HL-60/S4 treated with phorbol 12-myristate 13-acetate at 8.2 ng/mL for 4 days and 3 days (cell line): ENCODE measurements around the gene COQ9.
"Not testable (repeated sequence)": the region's sequence is repeated elsewhere in the genome, so short reads cannot be mapped to it uniquely, and the experiment has no call there.

Source experiments
- in situ Hi-C: fragments of 300-500 bp; cut with MboI; formaldehyde crosslinking; loops from 2 replicates; pipeline ENCODE4 v1.15.0; 2022; ENCODE audit warnings: low sequenced_read_pairs

The COQ9 gene

GRCh38 chr16:57484515-57485005 lies 37.3 kb downstream of the COQ9 start:
- in situ Hi-C loops = no loop called here

- in situ Hi-C loops = no loop called here
Observed at GRCh38 chr16:57485091-57485915, 38.0 kb downstream of the COQ9 start.

DNA sequence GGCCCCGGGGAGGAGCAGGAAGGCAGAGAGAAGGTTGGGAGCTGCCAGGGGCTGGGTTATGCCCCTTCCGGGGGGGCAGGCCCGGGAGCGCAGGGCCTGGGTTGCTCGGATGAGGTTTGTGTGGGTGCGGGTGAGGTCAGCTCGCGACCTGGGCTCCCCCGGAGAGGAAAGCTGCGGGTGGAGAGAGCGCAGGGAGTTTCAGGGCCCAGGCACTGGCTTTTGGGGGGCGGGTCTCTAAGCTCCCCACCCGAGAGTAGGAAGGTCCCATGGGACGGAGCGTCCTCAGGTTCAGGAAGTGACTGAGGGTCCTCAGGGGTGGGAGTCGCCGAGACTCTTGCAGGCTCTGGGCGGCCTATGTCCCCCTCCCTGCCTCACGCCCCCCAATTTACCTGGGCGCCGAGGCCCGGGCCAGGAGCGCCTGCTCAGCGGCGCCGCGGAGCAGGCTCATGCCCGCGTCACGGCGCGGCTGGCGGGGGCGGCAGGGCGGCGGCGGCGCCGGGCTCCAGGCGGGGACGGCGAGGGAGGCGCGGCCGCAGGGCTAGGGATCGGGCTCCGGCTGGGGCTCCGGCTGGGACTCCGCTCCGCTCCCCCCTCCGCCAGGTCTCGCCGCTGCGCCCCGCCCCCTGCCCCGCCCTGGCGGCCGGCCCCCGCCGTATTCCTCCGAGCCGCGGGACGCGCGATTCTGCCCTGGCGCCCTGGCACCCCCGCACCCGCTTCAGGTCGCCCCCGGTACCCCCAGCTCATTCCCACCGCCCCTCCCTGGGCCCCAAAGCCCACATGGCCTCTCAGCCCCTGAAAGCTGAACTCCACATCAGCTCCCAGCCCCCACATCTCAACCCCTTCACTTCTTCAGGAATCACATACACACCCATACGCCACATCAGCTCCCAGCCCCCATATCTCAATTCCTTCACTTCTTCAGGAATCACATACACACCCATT lies 38.9 kb downstream of the COQ9 start, which contains the start of gene DOK4:
Gene DOK4 (minus strand): TSS at position 578 of the 942 bp plus-strand sequence. CDS start 6,986 bp downstream, outside the sequence.
- in situ Hi-C loops = no loop called here

DNA sequence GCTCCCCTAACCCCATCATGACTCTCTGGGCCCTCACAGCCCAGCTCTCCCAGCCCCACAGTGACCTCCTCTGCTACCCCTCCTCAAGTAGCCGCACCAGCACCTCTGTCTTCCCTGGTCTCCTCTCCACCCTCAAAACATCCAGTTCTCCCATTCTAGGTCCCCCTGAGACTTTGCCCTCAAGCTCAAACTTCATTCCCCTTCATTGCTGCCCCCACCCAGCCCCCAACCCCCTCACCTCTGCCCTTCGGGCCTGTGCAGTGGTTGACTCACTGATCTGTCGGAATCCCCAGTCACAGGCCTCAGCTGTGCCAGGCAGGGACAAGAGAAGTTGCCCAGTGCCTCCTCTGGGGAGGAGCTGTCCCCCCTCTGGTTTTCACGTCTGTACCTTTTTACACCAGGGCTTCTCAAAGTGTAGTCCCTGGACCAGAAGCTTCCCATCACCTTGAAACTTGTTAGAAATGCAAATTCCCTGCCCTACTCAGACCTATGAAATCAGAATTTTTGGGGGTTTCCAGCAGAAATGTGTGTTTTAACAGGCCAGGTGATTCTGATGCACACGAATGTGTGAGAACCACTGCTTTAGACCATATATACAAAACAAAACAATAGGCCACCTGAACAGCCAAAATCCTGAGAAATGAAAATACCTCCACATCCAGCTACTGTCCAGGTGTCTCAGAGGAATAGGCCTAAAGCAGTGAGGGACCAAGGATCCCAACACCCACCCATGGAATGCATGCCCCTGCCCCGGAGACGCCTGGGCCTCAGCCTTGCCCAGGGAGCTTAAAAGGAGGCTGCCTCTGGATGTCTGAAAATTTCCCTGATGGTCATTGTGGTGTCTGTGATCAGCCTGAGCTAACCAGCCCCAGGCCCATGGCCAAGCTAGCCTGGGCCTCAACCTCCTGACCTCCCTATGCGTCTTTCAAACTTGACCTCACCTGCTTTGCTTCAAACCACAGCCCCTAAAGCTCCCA lies 39.9 kb downstream of the COQ9 start:
- in situ Hi-C loops = no loop called here

DNA sequence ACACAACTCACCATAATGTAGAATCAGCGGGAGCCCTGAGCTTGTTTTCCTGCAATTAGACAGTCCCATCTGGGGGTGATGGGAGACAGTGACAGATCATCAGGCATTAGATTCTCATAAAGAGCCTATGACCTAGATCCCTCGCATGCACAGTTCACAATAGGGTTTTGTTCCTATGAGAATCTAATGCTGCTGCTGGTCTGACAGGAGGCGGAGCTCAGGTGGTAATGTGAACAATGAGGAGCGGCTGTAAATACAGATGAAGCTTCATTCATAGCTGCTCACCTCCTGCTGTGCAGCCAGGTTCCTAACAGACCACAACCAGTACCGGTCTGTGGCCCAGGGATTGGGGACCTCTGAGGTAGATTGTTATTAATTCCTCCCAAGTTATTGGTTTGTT lies 42.0 kb downstream of the COQ9 start:
- in situ Hi-C loops = no loop called here

- in situ Hi-C loops = no loop called here
Observed at GRCh38 chr16:57493767-57494166, 46.5 kb downstream of the COQ9 start.

DNA sequence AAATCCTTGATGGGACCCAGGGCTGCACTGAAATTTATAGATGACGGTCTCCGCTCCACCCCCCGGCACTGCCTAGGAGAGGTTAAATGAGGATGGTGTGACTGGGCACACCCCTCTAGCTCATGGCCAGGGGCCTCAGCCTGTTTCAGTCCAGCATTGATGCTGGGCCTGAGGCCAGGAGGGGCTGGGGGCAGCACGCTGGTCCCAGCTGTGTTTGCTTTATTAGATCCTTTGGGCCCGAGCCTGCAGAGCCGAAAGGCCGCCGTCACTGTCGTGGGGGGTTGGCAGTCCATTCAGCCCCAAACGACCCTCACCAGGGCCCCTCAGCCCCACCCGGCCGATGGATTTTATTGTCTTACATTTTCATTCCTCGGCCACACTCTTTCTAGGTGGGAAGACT lies 49.8 kb downstream of the COQ9 start:
- in situ Hi-C loops = no loop called here

DNA sequence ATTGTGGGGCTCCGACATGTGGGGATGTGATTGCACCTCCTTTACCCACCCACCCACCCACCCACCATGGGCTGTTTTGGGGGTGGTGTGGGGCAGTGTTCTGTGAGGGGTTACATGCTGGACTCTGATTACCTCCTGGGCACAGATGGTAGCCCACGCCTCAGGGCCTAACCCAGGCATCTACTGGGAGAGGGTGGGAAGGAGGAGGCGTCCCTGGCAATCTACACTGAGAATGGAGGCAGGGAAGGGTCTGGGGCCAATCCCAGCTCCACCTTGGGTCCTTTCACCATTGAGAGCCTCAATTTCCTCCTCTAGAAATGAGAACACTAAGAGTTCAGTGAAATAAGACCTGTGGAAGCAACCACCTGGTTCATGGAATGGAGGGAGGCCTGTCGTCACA lies 50.8 kb downstream of the COQ9 start:
- in situ Hi-C loops = no loop called here

- in situ Hi-C loops = not testable (repeated sequence)
Observed at GRCh38 chr16:57499941-57500340, 52.7 kb downstream of the COQ9 start.

- in situ Hi-C loops = no loop called here
Observed at GRCh38 chr16:57500578-57501111, 53.4 kb downstream of the COQ9 start.

- in situ Hi-C loops = no loop called here
Observed at GRCh38 chr16:57501492-57501891, 54.2 kb downstream of the COQ9 start.

DNA sequence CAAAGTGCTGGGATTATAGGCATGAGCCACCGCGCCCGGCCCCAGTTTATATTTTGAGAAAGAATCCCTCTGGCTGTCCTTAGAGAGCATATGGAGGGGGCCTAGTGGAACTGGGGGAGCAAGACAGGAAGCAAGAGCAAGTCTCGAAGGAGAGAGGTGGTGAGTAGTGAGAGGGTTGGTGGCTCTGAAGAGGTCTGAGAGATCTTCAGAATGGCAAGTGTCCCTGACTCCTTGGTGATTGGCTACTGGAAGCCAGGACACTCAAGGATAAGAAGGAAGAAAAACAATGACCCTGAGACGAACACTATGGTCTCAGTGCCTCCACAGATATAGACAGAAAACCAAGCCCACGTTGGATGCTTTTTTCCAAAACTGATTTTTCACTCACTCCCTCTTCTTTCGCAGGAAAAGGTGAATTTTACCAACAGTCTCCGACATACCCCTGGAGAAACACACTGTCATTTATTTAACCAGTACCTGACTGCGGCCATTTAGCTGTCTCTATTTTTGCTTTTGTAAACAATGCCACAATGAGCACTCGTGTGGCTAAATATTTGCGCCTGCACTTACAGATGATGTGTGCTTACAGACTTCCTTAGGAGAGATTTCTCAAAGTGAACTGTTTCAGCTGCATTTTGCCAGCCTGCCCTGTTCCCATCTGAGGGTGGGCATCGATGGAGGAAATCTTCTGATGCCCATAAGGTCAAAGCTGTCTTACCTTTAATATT lies 54.9 kb downstream of the COQ9 start:
- in situ Hi-C loops = no loop called here

DNA sequence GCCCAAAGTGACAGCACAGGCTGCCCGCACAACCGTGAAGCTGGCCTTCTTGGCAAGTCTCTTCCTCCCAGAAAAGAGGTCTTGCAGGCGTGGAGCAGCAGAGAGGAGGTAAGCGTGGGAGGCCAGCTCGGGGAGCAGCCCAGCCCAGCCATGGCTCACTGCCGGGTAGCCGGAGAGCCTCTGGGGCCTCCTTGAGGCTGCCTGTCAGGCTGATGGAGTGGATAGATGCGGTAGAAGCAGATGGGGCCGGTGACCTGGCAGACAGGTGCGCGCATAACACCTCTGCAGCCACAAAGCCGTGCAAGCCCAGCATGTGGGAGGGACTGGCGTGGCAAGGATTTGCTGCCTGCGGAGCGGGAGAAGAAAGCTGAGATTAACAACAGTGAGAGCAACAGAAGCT lies 56.1 kb downstream of the COQ9 start:
- in situ Hi-C loops = no loop called here

GRCh38 chr16:57504001-57504400 lies 56.7 kb downstream of the COQ9 start:
- in situ Hi-C loops = no loop called here

DNA sequence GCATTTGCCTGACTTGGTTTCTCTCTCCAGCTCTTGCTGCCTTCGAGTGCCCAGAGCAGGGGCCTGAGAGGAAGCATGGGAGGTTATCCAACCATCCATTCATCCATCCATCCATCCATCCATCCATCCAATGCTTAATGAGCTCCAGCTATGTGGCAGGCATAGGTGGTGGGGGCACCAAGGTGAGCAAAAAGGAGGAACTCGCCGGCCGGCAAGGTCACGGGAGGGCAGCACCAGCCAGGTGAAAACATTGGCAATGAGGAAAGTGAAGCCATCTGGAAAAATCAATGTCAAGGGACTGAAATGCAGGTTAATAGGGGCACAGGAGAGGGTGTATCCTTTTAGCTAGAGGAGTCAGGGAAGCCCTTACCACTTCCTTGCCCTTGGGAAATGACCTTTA lies 57.2 kb downstream of the COQ9 start:
- in situ Hi-C loops = no loop called here

- in situ Hi-C loops = no loop called here
Observed at GRCh38 chr16:57505169-57505568, 57.9 kb downstream of the COQ9 start.

DNA sequence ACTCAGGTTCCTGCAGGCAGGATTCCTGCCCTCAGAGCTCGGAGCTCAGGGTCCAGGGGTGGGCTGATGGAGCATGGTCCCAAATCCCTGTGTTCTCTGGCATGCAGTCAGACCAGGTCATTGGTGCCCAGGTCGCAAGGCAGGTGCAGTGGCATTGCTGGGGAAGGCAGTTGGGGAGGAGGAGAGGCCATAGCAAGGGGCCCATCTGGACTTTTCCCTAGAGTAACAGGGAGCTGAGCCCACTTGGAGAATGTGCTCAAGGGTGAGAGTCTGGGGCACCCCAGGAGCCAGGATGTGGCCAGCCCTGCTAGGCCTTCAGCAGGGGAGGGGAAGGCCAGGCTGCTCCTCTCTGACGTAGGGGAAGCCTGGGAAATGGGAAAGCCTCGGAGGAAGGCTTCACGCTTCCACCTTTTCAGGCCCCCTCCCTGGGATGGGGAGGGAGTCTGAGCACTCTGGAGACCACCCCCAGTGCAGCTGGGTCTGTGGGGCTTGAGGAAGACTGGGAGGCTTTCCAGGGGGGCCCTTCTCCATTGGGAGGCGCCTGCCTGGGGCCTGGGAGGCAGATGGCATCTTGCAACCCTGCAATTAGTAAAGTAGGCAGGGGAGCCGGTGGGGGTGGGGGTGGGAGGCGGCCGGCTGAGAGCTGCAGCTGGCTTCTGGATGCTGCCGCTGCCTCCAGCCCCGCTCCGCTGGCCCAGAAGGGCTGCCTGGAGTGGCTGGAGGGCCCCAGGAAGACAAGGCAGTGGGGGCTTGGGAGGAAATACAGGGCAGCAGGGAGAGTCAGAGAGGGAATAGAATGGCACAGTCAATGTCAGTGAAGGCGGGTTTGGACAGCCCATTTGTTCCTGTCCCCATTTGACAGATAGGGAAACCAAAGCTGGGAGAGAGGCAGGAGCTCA lies 60.1 kb downstream of the COQ9 start:
- in situ Hi-C loops = no loop called here

GRCh38 chr16:57508035-57508425 lies 60.8 kb downstream of the COQ9 start:
- in situ Hi-C loops = no loop called here
